Trophoblast cell (in vitro differentiated cells and primary cell): ENCODE data around the gene SPATA1.
A peak's percentile ranks its signal among the peaks of the same experiment; 100 is the strongest.
"Not testable (repeated sequence)": the region's sequence is repeated elsewhere in the genome, so short reads cannot be mapped to it uniquely, and the experiment has no call there.

Source experiments
- DNase-seq, 2 donors: peaks; one replicate each; pipeline ENCODE4 v3.0.0-alpha.2; 2016
- H2AFZ ChIP-seq: 2 replicates; pipeline ENCODE4 v1.6.1; 2013; ENCODE audit warnings: low read length, moderate library complexity, mild to moderate bottlenecking; ENCODE audit not compliant: insufficient read depth, poor library complexity
- H2AK5ac ChIP-seq: 2 replicates; pipeline ENCODE4 v1.6.1; 2013; ENCODE audit warnings: mild to moderate bottlenecking, low read length
- H2BK120ac ChIP-seq: 2 replicates; pipeline ENCODE4 v1.6.1; 2013; ENCODE audit warnings: low read length, mild to moderate bottlenecking, moderate library complexity; ENCODE audit not compliant: insufficient read depth, poor library complexity
- H2BK12ac ChIP-seq: 2 replicates; pipeline ENCODE4 v1.6.1; 2013; ENCODE audit warnings: mild to moderate bottlenecking, low read length, moderate library complexity
- H2BK5ac ChIP-seq: 2 replicates; pipeline ENCODE4 v1.6.1; 2013; ENCODE audit warnings: low read length, low read depth, moderate library complexity, mild to moderate bottlenecking; ENCODE audit not compliant: poor library complexity
- H3K14ac ChIP-seq: 2 replicates; pipeline ENCODE4 v1.6.1; 2013; ENCODE audit warnings: mild to moderate bottlenecking, low read length
- H3K18ac ChIP-seq: 2 replicates; pipeline ENCODE4 v1.6.1; 2013; ENCODE audit warnings: mild to moderate bottlenecking, low read length
- H3K23ac ChIP-seq: 2 replicates; pipeline ENCODE4 v1.6.1; 2013; ENCODE audit warnings: low read length
- H3K27ac ChIP-seq: 2 replicates; pipeline ENCODE4 v1.5.1; 2013; ENCODE audit warnings: low read depth, mild to moderate bottlenecking, inconsistent platforms, low read length, moderate library complexity
- H3K27me3 ChIP-seq: 2 replicates; pipeline ENCODE4 v1.6.1; 2013; ENCODE audit warnings: inconsistent platforms, mild to moderate bottlenecking, low read length, moderate library complexity; ENCODE audit not compliant: insufficient read depth
- H3K36me3 ChIP-seq, 2 experiments: 1 replicate in 1 of 2; 2 replicates in 1 of 2; pipeline ENCODE4 v1.6.1; 2013; ENCODE audit warnings: low read length in 2 of 2, mild to moderate bottlenecking in 2 of 2, moderate library complexity in 1 of 2; ENCODE audit not compliant: insufficient read depth in 2 of 2, control insufficient read depth in 1 of 2
- H3K4ac ChIP-seq: 2 replicates; pipeline ENCODE4 v1.6.1; 2013; ENCODE audit warnings: low read depth, mild to moderate bottlenecking, low read length, moderate library complexity
- H3K4me1 ChIP-seq, 2 experiments: 1 replicate in 1 of 2; 2 replicates in 1 of 2; pipeline ENCODE4 v1.6.1; 2013; ENCODE audit warnings: low read length in 2 of 2, mild to moderate bottlenecking in 2 of 2, moderate library complexity in 1 of 2; ENCODE audit not compliant: insufficient read depth in 2 of 2, control insufficient read depth in 1 of 2
- H3K4me2 ChIP-seq: 2 replicates; pipeline ENCODE4 v1.6.1; 2013; ENCODE audit warnings: inconsistent platforms, mild to moderate bottlenecking, low read length, moderate library complexity
- H3K4me3 ChIP-seq: 2 replicates; pipeline ENCODE4 v1.5.1; 2013; ENCODE audit warnings: mild to moderate bottlenecking, low read depth, low read length, inconsistent platforms
- H3K79me1 ChIP-seq: one replicate; pipeline ENCODE4 v1.6.1; 2013; ENCODE audit warnings: low read length
- H3K79me2 ChIP-seq: 2 replicates; pipeline ENCODE4 v1.6.1; 2013; ENCODE audit warnings: low read length, mild to moderate bottlenecking; ENCODE audit not compliant: control insufficient read depth, insufficient read depth, poor library complexity
- H3K9ac ChIP-seq: 2 replicates; pipeline ENCODE4 v1.6.1; 2013; ENCODE audit warnings: mild to moderate bottlenecking, low read length
- H3K9me3 ChIP-seq: 2 replicates; pipeline ENCODE4 v1.6.1; 2013; ENCODE audit warnings: low read depth, mild to moderate bottlenecking, control low read depth, inconsistent platforms, low read length; ENCODE audit not compliant: insufficient read depth
- H4K12ac ChIP-seq: 2 replicates; pipeline ENCODE4 v1.6.1; 2013; ENCODE audit warnings: low read depth, mild to moderate bottlenecking, low read length, moderate library complexity
- H4K8ac ChIP-seq: 2 replicates; pipeline ENCODE4 v1.6.1; 2013; ENCODE audit warnings: low read depth, mild to moderate bottlenecking, low read length, moderate library complexity
- H4K91ac ChIP-seq: one replicate; pipeline ENCODE4 v1.6.1; 2013; ENCODE audit warnings: low read depth, mild to moderate bottlenecking, low read length, moderate library complexity
- WGBS: extraction: QIAGEN DNeasy Blood & Tissue Kit; methylation state at CpG from one replicate; pipeline ENCODE4 v1.1.7; 2013; ENCODE audit warnings: missing lambda C conversion rate; ENCODE audit not compliant: insufficient read length, insufficient coverage; ENCODE audit errors: extremely low coverage; 5-methylcytosine and 5-hydroxymethylcytosine counted together

The SPATA1 gene

GRCh38 chr1:84505493-84506001 lies 639 bp upstream of the SPATA1 start:
- Histone ChIP-seq H3K18ac (peak overlapping the region; percentile 95), H4K91ac (peak overlapping the region; percentile 95), H3K4me2 (peak overlapping the region; percentile 83), H3K9ac (peak overlapping the region; percentile 99), H3K36me3 (peaks cover 0 to 3% of the 10 kb centered on the region in 2 experiments), H3K23ac (peak overlapping the region; percentile 83), H2BK120ac (peak overlapping the region; percentile 92), H2BK5ac (peak overlapping the region; percentile 98), H3K27me3 (no peaks in the 10 kb centered on the region), H3K4me1 (peaks cover 4 to 7% of the 10 kb centered on the region in 2 experiments), H3K4ac (peak overlapping the region; percentile 99), H3K9me3 (no peaks in the 10 kb centered on the region), H2AK5ac (peak overlapping the region; percentile 81), H3K4me3 (peak overlapping the region; percentile 97), H3K27ac (peak overlapping the region; percentile 97), H3K14ac (peak overlapping the region; percentile 99), H4K8ac (peak overlapping the region; percentile 94), H3K79me1 (peaks cover 14% of the 10 kb centered on the region), H2BK12ac (peak overlapping the region; percentile 12), H2AFZ (peak overlapping the region; percentile 63), H3K79me2 (peaks cover 9% of the 10 kb centered on the region), H4K12ac (peak overlapping the region; percentile 95)
- peak in 1 of 2 donors; percentile 65 for DNase-seq
- no CpG with 5 or more reads among the region's 47 CpGs for WGBS

- Histone ChIP-seq H2BK5ac (peak overlapping the region; percentile 71), H3K4ac (no peak overlapping the region), H3K9ac (no peak overlapping the region), H3K9me3 (no peaks in the 10 kb centered on the region), H2BK12ac (no peak overlapping the region), H3K23ac (no peak overlapping the region), H3K18ac (no peak overlapping the region), H3K4me2 (peak overlapping the region; percentile 89), H3K4me1 (peaks cover 4 to 7% of the 10 kb centered on the region in 2 experiments), H2AFZ (peak overlapping the region; percentile 61), H4K8ac (peak overlapping the region; percentile 57), H4K12ac (no peak overlapping the region), H2BK120ac (no peak overlapping the region), H2AK5ac (no peak overlapping the region), H3K79me2 (peaks cover 9% of the 10 kb centered on the region), H3K27me3 (no peaks in the 10 kb centered on the region), H3K4me3 (peak overlapping the region; percentile 73), H3K36me3 (peaks cover 0 to 3% of the 10 kb centered on the region in 2 experiments), H3K79me1 (peaks cover 14% of the 10 kb centered on the region), H3K27ac (peak overlapping the region; percentile 97), H3K14ac (no peak overlapping the region), H4K91ac (peak overlapping the region; percentile 81)
- no CpG with 5 or more reads among the region's 26 CpGs for WGBS
- DNase-seq = peak in 1 of 2 donors; percentile 32
These were observed 705 bp downstream of the SPATA1 start for GRCh38 chr1:84506729-84507453.

- H2BK120ac ChIP-seq, H3K79me2 ChIP-seq, H3K9ac ChIP-seq, H2AFZ ChIP-seq, H2AK5ac ChIP-seq, H3K23ac ChIP-seq, H3K18ac ChIP-seq, H3K27ac ChIP-seq, H2BK12ac ChIP-seq, H3K36me3 ChIP-seq, H3K4me1 ChIP-seq, H4K91ac ChIP-seq, H3K4ac ChIP-seq, H3K9me3 ChIP-seq, H3K4me2 ChIP-seq, DNase-seq, H3K27me3 ChIP-seq, H3K4me3 ChIP-seq, H3K14ac ChIP-seq, H4K12ac ChIP-seq, H2BK5ac ChIP-seq, H4K8ac ChIP-seq: not testable (repeated sequence)
- WGBS = no CpG with 5 or more reads among the region's 14 CpGs
- H3K79me1 ChIP-seq = peaks cover 14% of the 10 kb centered on the region
These were observed 1.7 kb downstream of the SPATA1 start for GRCh38 chr1:84507887-84508286.

GRCh38 chr1:84508510-84508909 lies 2.3 kb downstream of the SPATA1 start:
- Histone ChIP-seq H3K79me1 (peaks cover 14% of the 10 kb centered on the region), H4K8ac (no peak overlapping the region), H3K79me2 (peaks cover 9% of the 10 kb centered on the region), H3K27me3 (no peaks in the 10 kb centered on the region), H3K4me1 (peaks cover 4 to 7% of the 10 kb centered on the region in 2 experiments), H3K4ac (no peak overlapping the region), H2AFZ (no peak overlapping the region), H3K36me3 (no peaks in the 10 kb centered on the region), H2AK5ac (no peak overlapping the region), H4K91ac (no peak overlapping the region), H3K4me2 (no peak overlapping the region), H2BK120ac (no peak overlapping the region), H3K18ac (no peak overlapping the region), H3K27ac (no peak overlapping the region), H2BK5ac (no peak overlapping the region), H4K12ac (no peak overlapping the region), H2BK12ac (no peak overlapping the region), H3K14ac (no peak overlapping the region), H3K9ac (no peak overlapping the region), H3K23ac (no peak overlapping the region), H3K4me3 (no peak overlapping the region), H3K9me3 (no peaks in the 10 kb centered on the region)
- no peak for DNase-seq
- WGBS = no CpG with 5 or more reads among the region's 1 CpG
